Keratinocyte (primary cell): ENCODE results near the gene UQCRHL. TPM values are rescaled to one million over a fixed set of nuclear protein-coding genes. Genes with fewer than 3 reads are reported as not detected.

ENCODE experiments used
- DNase-seq: peaks from one replicate; pipeline ENCODE4 v3.0.0-alpha.2; 2011; ENCODE audit warnings: low read depth, missing footprints, low spot score
- FAIRE-seq: peaks from 2 replicates; lab custom pipeline; 2011; peaks lifted over from hg19 to GRCh38; lab: Jason Lieb, UNC
- H2AFZ ChIP-seq: 2 replicates; pipeline ENCODE4 v1.6.0; 2012; ENCODE audit warnings: low read length, control low read depth, inconsistent platforms; ENCODE audit not compliant: control insufficient read depth
- H3K27ac ChIP-seq: 2 replicates; pipeline ENCODE4 v1.5.1; 2011; ENCODE audit warnings: low read length; ENCODE audit not compliant: control insufficient read depth, insufficient read depth
- H3K27me3 ChIP-seq: 3 replicates; pipeline ENCODE4 v1.6.0; 2011; ENCODE audit warnings: low read length; ENCODE audit not compliant: control insufficient read depth, insufficient read depth; ENCODE audit errors: extremely low read depth
- H3K36me3 ChIP-seq, 2 experiments: 2 replicates in 1 of 2; 3 replicates in 1 of 2; pipeline ENCODE4 v1.5.1; 2011; ENCODE audit warnings: low read length in 2 of 2, mild to moderate bottlenecking in 1 of 2; ENCODE audit not compliant: control insufficient read depth in 2 of 2, insufficient read depth in 2 of 2; ENCODE audit errors: extremely low read depth in 1 of 2
- H3K4me1 ChIP-seq: 3 replicates; pipeline ENCODE4 v1.5.1; 2011; ENCODE audit warnings: low read length; ENCODE audit not compliant: control insufficient read depth, insufficient read depth; ENCODE audit errors: extremely low read depth
- H3K4me2 ChIP-seq: 3 replicates; pipeline ENCODE4 v1.6.0; 2011; ENCODE audit warnings: low read depth, low read length; ENCODE audit not compliant: control insufficient read depth, insufficient read depth; ENCODE audit errors: extremely low read depth
- H3K4me3 ChIP-seq, 3 experiments: fragments of 200-600 bp in 1 of 3; sonication (generic) in 1 of 3; 2 replicates in 2 of 3; 3 replicates in 1 of 3; pipeline ENCODE4 v1.5.1; 2011 to 2016; ENCODE audit warnings: low read length in 3 of 3, mild to moderate bottlenecking in 3 of 3, control low read depth in 2 of 3, inconsistent platforms in 1 of 3, low read depth in 1 of 3, mixed read lengths in 1 of 3, mixed run types in 1 of 3, moderate library complexity in 1 of 3; ENCODE audit not compliant: control insufficient read depth in 2 of 3, insufficient read depth in 2 of 3; ENCODE audit errors: extremely low read depth in 1 of 3
- H3K79me2 ChIP-seq: 2 replicates; pipeline ENCODE4 v1.6.0; 2012; ENCODE audit warnings: low read length; ENCODE audit not compliant: control insufficient read depth, insufficient read depth
- H3K9ac ChIP-seq: 3 replicates; pipeline ENCODE4 v1.6.0; 2011; ENCODE audit warnings: low read length; ENCODE audit not compliant: control insufficient read depth, insufficient read depth; ENCODE audit errors: extremely low read depth
- H3K9me1 ChIP-seq: 3 replicates; pipeline ENCODE4 v1.6.0; 2011; ENCODE audit warnings: low read length; ENCODE audit not compliant: control insufficient read depth, insufficient read depth; ENCODE audit errors: extremely low read depth
- H3K9me3 ChIP-seq: 2 replicates; pipeline ENCODE4 v1.5.1; 2012; ENCODE audit warnings: low read depth, low read length; ENCODE audit not compliant: control insufficient read depth
- H4K20me1 ChIP-seq: 3 replicates; pipeline ENCODE4 v1.6.0; 2011; ENCODE audit warnings: low read length; ENCODE audit not compliant: control insufficient read depth, insufficient read depth; ENCODE audit errors: extremely low read depth
- CTCF ChIP-seq, 3 experiments: IDR thresholded peaks in 1 of 3; conservative IDR thresholded peaks in 1 of 3; optimal IDR thresholded peaks in 1 of 3; 2 replicates in 2 of 3; 3 replicates in 1 of 3; pipeline versions ENCODE3 to v1.5.1; 2011; ENCODE audit warnings: low read length in 3 of 3, mild to moderate bottlenecking in 3 of 3, moderate library complexity in 2 of 3, control low read depth in 1 of 3, inconsistent platforms in 1 of 3; ENCODE audit not compliant: insufficient read depth in 2 of 3; ENCODE audit errors: extremely low read depth in 1 of 3
- EZH2 ChIP-seq: IDR thresholded peaks from one replicate; pipeline ENCODE4 v1.6.1; 2012; ENCODE audit warnings: inconsistent platforms, mild to moderate bottlenecking, low read length, moderate library complexity
- dilution Hi-C: fragments of 300-500 bp; cut with MboI; formaldehyde crosslinking; loops from one replicate; pipeline ENCODE4 v1.7.0; 2020; ENCODE audit warnings: low sequenced_read_pairs; ENCODE audit not compliant: extremely low pct_ligation_motif_present
- polyA plus RNA-seq, 5 experiments: library from polyadenylated mRNA; depleted of rRNA in 3 of 5; stranded (reverse) in 3 of 5; stranded (forward) in 1 of 5; unstranded in 1 of 5; fragments of >200 nt; gene quantifications; 1 replicate in 1 of 5; 2 replicates in 3 of 5; 3 replicates in 1 of 5; pipeline versions ENCODE4 v1.2.1 to v1.2.3, GENCODE V29; 2011 to 2012; ENCODE audit warnings: missing spikeins in 2 of 5, low read depth in 1 of 5, low replicate concordance in 1 of 5

The UQCRHL gene
- polyA plus RNA-seq, 1 donor (not counting 4 experiments of a cell fraction or from before 2014, with no cell fraction given): 14.0 TPM

- Histone ChIP-seq H3K27me3 (no peaks in the 10 kb centered on the region), H3K36me3 (peaks cover 8 to 26% of the 10 kb centered on the region in 2 experiments), H3K9me3 (no peaks in the 10 kb centered on the region), H2AFZ (no peak overlapping the region), H3K4me2 (no peak overlapping the region), H3K79me2 (peaks cover 65% of the 10 kb centered on the region), H3K9ac (no peak overlapping the region), H3K4me1 (peaks cover 48% of the 10 kb centered on the region), H3K9me1 (no peaks in the 10 kb centered on the region), H4K20me1 (no peaks in the 10 kb centered on the region), H3K27ac (no peak overlapping the region), H3K4me3 (no peak overlapping the region)
- FAIRE-seq: no peak
- DNase-seq: no peak
- dilution Hi-C loops: no loop called here
- TF ChIP-seq EZH2: no peak
- TF ChIP-seq CTCF (optimal IDR thresholded peaks at IDR 0.05 in 1 of 3, IDR thresholded peaks at IDR 0.05 in 1 of 3, conservative IDR thresholded peaks at IDR 0.05 in 1 of 3; ENCODE audit: extremely low read depth in 1 of 3, insufficient read depth in 2 of 3, low read length in 3 of 3): no peak
Observed at GRCh38 chr1:15762546-15762945, 44.9 kb downstream of the UQCRHL start.

- no peaks in the 10 kb centered on the region for H4K20me1 ChIP-seq
- peaks cover 53% of the 10 kb centered on the region for H3K4me1 ChIP-seq
- H3K27me3 ChIP-seq: no peaks in the 10 kb centered on the region
- no peaks in the 10 kb centered on the region for H3K9me3 ChIP-seq
- DNase-seq (no peak), FAIRE-seq (peak; percentile 34)
- peaks cover 3 to 25% of the 10 kb centered on the region in 2 experiments for H3K36me3 ChIP-seq
- H2AFZ ChIP-seq: no peak overlapping the region
- TF ChIP-seq EZH2: no peak
- no peak for TF ChIP-seq CTCF (optimal IDR thresholded peaks at IDR 0.05 in 1 of 3, IDR thresholded peaks at IDR 0.05 in 1 of 3, conservative IDR thresholded peaks at IDR 0.05 in 1 of 3; ENCODE audit: extremely low read depth in 1 of 3, insufficient read depth in 2 of 3, low read length in 3 of 3)
- peak overlapping the region in 1 of 3 experiments; percentile 64 for H3K4me3 ChIP-seq
- H3K27ac ChIP-seq: peak overlapping the region; percentile 44
- H3K9ac ChIP-seq: peak overlapping the region; percentile 65
- H3K4me2 ChIP-seq: peak overlapping the region; percentile 87
- dilution Hi-C loops: no loop called here
- H3K9me1 ChIP-seq: no peaks in the 10 kb centered on the region
- peaks cover 61% of the 10 kb centered on the region for H3K79me2 ChIP-seq
Observed at GRCh38 chr1:15761366-15762128, 45.9 kb downstream of the UQCRHL start.
